Testis (tissue), 2 donors: ENCODE results near the gene NEAT1.

Source experiments
- POLR2A ChIP-seq: fragments of 450-650 bp; IDR thresholded peaks from one replicate; pipeline ENCODE4 v1.6.1; 2017; ENCODE audit warnings: antibody characterized with exemption, mild to moderate bottlenecking, moderate library complexity
- TF ChIP-seq, protein P1 (sequence below), 3 experiments: fragments of 450-650 bp in 2 of 3; fragments of 200-600 bp in 1 of 3; sonication (generic) in 1 of 3; IDR thresholded peaks; one replicate each; pipeline ENCODE4 v1.5.1; 2016 to 2019; ENCODE audit warnings: antibody characterized with exemption in 3 of 3, mild to moderate bottlenecking in 2 of 3, moderate library complexity in 1 of 3

DNA sequence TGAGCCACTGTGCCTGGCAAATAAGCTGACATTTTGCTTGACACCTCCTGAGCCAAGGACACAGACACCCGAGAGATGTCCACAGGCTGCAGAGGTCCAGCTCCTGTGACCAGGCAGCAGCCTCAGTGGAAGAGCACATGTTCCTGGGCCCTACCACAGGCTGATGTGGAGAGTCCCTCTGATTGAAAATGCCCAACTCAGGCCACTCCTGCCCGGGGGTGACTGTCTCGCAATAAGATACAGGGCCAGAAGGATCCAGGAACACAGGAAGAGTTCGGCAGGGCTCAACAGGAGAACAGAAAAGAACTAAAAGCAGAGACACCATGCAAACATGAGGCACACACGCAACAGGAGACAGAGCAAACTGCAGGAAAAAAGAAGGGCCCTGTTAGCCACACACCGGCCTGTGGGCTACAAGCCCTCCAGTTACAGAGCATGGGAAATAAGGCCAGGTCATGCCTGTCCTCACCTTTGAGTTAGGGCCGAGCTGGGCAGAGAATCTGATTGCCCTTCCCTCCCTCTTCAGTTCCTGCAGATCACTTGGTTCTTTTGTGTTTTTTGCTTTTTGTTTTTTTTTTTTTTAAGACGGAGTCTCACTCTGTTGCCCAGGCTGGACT lies 47.9 kb downstream of the NEAT1 start:
- TF ChIP-seq, protein P1, sequence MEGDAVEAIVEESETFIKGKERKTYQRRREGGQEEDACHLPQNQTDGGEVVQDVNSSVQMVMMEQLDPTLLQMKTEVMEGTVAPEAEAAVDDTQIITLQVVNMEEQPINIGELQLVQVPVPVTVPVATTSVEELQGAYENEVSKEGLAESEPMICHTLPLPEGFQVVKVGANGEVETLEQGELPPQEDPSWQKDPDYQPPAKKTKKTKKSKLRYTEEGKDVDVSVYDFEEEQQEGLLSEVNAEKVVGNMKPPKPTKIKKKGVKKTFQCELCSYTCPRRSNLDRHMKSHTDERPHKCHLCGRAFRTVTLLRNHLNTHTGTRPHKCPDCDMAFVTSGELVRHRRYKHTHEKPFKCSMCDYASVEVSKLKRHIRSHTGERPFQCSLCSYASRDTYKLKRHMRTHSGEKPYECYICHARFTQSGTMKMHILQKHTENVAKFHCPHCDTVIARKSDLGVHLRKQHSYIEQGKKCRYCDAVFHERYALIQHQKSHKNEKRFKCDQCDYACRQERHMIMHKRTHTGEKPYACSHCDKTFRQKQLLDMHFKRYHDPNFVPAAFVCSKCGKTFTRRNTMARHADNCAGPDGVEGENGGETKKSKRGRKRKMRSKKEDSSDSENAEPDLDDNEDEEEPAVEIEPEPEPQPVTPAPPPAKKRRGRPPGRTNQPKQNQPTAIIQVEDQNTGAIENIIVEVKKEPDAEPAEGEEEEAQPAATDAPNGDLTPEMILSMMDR (IDR thresholded peaks at IDR 0.05), result no peak
- TF ChIP-seq POLR2A, result no peak
